AG10803 (cell line): ENCODE results near the gene TACC3.

Experiments
- DNase-seq: peaks from one replicate; pipeline ENCODE4 v3.0.0; 2010; ENCODE audit warnings: low read depth
- H3K4me3 ChIP-seq: 2 replicates; pipeline ENCODE4 v1.5.1; 2011; ENCODE audit warnings: mild to moderate bottlenecking, low read length, control low read depth
- TF ChIP-seq, protein P1 (sequence below): conservative IDR thresholded peaks from 2 replicates; pipeline ENCODE4 v1.5.1; 2011; ENCODE audit warnings: mild to moderate bottlenecking, low read length, control low read depth, inconsistent platforms

The TACC3 gene

DNA sequence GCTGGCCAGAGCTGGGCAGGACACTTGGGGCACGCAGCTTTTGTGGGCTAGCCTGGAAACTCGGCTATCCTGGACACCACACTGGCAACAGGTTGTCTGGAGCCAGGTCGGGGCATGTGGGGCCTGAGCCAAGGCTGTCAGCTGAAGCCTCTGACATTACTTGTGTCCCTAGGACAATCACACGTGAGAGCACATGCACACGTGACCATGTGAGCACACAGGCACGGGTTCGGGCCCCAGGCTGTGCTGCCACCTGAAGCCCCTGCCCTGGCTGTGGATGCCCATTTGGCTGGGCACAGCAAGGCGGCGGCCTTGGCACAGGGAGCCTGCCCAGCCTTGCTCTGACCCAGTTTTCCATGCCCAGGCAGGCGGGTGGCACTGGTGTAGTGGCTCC lies 63.1 kb downstream of the TACC3 start:
- DNase-seq: no peak
- TF ChIP-seq, protein P1, sequence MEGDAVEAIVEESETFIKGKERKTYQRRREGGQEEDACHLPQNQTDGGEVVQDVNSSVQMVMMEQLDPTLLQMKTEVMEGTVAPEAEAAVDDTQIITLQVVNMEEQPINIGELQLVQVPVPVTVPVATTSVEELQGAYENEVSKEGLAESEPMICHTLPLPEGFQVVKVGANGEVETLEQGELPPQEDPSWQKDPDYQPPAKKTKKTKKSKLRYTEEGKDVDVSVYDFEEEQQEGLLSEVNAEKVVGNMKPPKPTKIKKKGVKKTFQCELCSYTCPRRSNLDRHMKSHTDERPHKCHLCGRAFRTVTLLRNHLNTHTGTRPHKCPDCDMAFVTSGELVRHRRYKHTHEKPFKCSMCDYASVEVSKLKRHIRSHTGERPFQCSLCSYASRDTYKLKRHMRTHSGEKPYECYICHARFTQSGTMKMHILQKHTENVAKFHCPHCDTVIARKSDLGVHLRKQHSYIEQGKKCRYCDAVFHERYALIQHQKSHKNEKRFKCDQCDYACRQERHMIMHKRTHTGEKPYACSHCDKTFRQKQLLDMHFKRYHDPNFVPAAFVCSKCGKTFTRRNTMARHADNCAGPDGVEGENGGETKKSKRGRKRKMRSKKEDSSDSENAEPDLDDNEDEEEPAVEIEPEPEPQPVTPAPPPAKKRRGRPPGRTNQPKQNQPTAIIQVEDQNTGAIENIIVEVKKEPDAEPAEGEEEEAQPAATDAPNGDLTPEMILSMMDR: no peak
- no peak overlapping the region for H3K4me3 ChIP-seq

DNA sequence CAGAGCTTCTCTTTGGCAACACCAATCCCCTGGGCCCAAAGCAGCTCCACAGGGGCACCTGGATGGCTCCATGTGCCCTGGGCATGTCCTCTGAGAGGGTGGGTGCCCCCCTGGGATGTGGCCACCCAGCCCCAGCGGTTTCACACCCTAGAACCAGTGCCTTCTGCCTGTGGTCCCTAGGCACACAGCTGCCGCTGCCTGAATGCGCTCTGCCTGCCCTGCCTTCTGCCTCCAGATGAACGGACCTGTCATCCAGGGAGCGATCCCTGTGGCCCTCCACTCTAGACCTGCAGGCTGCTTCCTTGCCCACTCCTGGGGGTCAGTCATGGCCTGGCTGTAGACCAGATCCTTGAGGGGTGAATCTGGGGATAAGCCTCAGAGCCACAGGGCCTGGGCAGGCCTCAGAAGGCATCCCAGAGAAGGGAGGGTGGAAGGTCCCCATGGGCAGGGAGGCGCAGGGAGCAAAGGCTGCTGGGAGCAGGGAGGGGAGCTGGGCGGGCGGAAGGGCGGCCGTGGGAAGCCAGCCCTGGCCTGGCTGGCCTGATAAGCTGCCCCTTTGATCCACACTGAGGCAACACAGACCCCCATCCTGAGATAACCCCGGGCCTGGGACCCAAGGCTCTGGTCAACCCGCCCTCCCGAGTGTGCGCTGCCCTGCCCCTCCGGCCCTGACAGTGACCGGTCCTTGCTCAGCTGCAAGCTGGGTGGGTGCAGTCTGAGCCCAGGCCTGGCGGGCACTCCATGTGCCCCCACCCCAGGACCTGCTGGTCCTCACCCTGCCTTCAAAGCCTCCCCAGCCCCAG lies 63.7 kb downstream of the TACC3 start:
- TF ChIP-seq, protein P1: no peak
- no peak for DNase-seq
- no peak overlapping the region for H3K4me3 ChIP-seq

DNA sequence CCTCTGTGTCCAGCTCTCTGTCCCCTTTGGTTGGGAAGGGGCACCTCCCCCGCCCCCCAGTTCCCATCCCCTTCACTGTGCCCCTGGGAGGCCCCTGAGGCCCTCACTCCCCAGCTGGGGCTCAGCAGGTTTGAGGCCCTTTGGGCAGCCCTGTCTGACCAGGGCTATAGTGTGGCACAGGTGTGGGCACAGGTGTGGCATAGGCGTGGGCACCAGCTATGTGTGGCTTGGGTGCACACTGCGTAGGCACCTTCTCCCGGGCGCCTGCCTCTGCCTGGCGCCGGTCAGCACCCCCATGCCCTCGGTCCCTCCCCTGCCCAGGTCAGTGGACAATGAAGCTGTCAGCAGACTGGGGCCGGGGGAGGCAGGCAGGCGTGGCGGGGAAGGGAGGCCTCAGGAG lies 64.3 kb downstream of the TACC3 start:
- TF ChIP-seq, protein P1: no peak
- no peak overlapping the region for H3K4me3 ChIP-seq
- DNase-seq: no peak

DNA sequence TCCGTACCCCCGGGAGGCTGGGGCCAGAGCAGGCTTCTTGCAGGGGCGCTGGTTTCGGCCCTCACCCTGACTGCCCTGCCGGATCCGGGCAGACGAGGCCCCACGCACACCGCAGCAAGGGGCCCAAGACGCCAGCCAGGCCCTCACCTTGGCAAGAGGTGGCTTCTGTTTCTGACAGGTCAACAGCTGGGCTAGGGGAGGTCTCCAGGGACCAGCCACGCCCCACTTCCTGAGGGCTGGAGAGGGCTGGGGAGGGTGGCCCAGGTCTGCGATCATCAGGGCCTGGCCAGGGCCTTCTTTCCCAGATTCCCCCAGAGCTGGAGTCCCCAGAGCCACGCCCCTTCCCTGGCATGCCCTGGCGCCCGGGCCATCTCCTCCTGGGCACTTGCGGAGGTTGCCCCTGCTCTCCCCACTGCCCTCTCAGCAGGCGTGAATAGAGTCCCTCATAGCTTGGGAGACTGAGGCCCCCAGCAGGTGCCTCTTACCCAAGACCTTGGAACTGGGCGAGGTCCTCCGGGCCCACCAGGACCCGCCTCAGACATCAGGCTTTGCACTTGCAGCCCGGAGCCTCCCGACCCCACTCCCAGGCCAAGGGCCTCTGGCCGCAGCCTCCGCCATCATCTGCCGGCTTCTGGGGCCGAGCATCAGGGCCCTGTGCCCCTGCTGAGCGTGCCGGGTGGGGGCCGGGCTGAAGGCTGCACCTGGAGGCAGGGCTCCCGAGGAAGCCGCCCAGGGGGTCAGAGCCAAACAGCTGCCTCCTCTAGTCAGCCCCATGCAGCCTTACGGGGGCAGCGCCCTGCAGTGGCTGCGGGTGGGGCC lies 65.4 kb downstream of the TACC3 start:
- TF ChIP-seq, protein P1: no peak

DNA sequence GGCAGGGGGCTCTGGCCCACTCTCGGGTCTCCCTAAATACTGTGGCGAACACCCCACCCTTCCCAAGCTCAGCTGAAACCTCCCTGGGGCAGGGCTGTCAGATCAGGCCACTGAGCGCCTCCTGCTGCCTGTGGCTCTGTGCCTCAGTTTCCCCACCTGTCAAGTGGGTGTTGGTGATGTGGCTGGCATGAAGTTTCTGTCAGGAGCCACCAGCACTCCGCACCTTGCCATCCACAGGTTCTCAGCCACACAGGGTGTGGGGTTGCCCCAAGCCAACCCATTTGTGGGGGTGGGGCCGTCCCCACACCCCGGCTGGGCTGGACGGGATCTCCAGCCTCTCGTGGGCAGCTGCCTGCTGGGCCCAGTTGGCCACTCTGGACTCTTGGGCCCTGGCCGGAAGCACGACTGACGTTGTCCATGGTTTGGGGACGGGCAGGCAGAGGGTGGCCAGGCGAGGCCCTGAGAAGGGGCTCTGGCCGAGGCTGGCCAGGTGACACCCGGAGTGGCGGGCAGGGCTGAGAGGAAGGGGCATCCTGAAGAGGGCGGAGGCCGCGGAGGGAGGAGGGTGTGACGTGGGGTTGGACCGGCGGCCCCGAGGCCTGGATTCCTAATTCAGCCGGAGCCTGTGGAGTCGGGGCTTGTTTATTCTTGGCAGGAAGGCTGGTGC lies 66.2 kb downstream of the TACC3 start:
- no peak overlapping the region for H3K4me3 ChIP-seq
- TF ChIP-seq, protein P1: no peak
- DNase-seq: no peak

More for the DNA sequence above, 65.4 kb downstream of the TACC3 start:
- no peak overlapping the region for H3K4me3 ChIP-seq
- no peak for DNase-seq

DNA sequence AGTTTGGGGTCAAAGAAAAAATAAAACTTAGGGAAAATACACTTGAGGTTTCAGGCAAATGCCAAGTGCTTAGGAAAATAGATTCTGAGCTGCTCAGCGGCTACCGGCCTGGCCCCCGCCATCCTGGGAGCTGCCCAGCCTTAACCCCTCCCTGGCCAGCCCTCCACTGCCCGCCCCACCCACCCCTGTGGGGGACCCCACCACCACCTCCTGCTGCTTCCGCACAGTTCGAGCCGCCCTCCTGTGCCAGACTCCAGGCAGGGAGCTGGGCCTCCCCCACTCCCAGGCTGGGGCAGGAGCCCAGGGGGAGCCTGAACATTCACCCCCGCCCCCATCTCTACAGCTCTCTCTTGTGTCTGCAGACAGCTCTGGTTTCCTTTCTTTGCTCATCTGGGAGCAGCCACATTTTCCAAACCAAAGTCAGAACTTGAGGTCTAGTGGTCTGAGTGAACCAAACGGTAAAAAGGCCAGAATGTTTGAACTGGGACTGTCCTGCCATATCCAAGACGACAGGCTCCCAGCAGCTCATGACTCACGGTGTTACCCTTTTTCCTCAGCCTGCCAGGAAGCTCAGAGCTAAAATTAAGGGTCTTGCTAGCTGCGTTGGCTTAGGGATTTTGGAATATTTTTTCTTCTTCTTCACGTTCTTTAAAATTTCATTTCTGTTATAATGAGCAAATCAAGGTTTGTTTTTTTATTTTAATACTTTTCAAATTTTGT lies 67.1 kb downstream of the TACC3 start:
- no peak overlapping the region for H3K4me3 ChIP-seq
- TF ChIP-seq, protein P1: no peak
- no peak for DNase-seq
